GM12878 (cell line): ENCODE results near the gene ACADVL.

ENCODE experiments used
- BRCA1 ChIP-seq: IDR thresholded peaks from 2 replicates; pipeline ENCODE4 v1.6.1; 2011; ENCODE audit warnings: low read depth, low read length, improper control_type of control experiment
- CTCF ChIP-seq, 3 experiments: IDR thresholded peaks in 2 of 3; conservative IDR thresholded peaks in 1 of 3; 2 replicates each; pipeline ENCODE4 v1.5.1; 2011; ENCODE audit warnings: low read depth in 3 of 3, low read length in 3 of 3, mild to moderate bottlenecking in 3 of 3, control low read depth in 2 of 3, moderate library complexity in 2 of 3, inconsistent platforms in 1 of 3, mixed read lengths in 1 of 3; ENCODE audit not compliant: control insufficient read depth in 2 of 3, insufficient read depth in 1 of 3; ENCODE audit errors: extremely low read depth in 1 of 3
- EZH2 ChIP-seq: IDR thresholded peaks from 2 replicates; pipeline ENCODE4 v1.6.1; 2012; ENCODE audit warnings: low read depth, mild to moderate bottlenecking, control low read depth, inconsistent platforms, low read length, borderline replicate concordance; ENCODE audit not compliant: control insufficient read depth
- JUND ChIP-seq: IDR thresholded peaks from 2 replicates; pipeline ENCODE4 v1.6.1; 2012; ENCODE audit warnings: low read depth, mild to moderate bottlenecking, low read length, improper control_type of control experiment, moderate library complexity
- REST ChIP-seq: IDR thresholded peaks from 2 replicates; pipeline ENCODE4 v1.6.1; 2012; ENCODE audit warnings: mild to moderate bottlenecking, low read depth, low read length
- SKIL ChIP-seq: fragments of 450-650 bp; IDR thresholded peaks from 2 replicates; pipeline ENCODE4 v1.6.1; 2017; ENCODE audit warnings: mild to moderate bottlenecking, low read depth, inconsistent platforms; ENCODE audit not compliant: poor library complexity, severe bottlenecking
- SREBF2 ChIP-seq: IDR thresholded peaks from 2 replicates; pipeline ENCODE4 v1.6.1; 2012; ENCODE audit warnings: mild to moderate bottlenecking, low read length
- STAT1 ChIP-seq: fragments of 450-650 bp; conservative IDR thresholded peaks from 2 replicates; pipeline ENCODE4 v1.6.1; 2014; ENCODE audit warnings: antibody characterized with exemption, mild to moderate bottlenecking
- SUPT20H ChIP-seq: IDR thresholded peaks from 2 replicates; pipeline ENCODE4 v1.6.1; 2011; ENCODE audit warnings: low read depth, mild to moderate bottlenecking, low read length, moderate library complexity, borderline replicate concordance; ENCODE audit not compliant: control insufficient read depth
- TBL1XR1 ChIP-seq: IDR thresholded peaks from 2 replicates; pipeline ENCODE4 v1.6.1; 2012; ENCODE audit warnings: low read depth, low read length, improper control_type of control experiment

GRCh38 chr17:7219812-7220592 is at the start of gene ACADVL, which contains the start of gene DLG4:
- TF ChIP-seq TBL1XR1 (no peak; the same call in 1 of the 2 replicates), SUPT20H (no peak), REST (no peak), BRCA1 (no peak), SKIL (no peak), SREBF2 (no peak), STAT1 (no peak), CTCF (IDR thresholded peaks at IDR 0.05 in 2 of 3, conservative IDR thresholded peaks at IDR 0.05 in 1 of 3; ENCODE audit: control insufficient read depth in 2 of 3, extremely low read depth in 1 of 3, insufficient read depth in 1 of 3, low read depth in 3 of 3, low read length in 3 of 3) (no peak), EZH2 (no peak), JUND (no peak)
